G401.6 (cell line): ENCODE results near the gene UBE2Z.
"Not testable (repeated sequence)": the region's sequence is repeated elsewhere in the genome, so short reads cannot be mapped to it uniquely, and the experiment has no call there.

Source experiments
- FAIRE-seq: peaks from 2 replicates; lab custom pipeline; 2012; peaks lifted over from hg19 to GRCh38; lab: Jason Lieb, UNC

UBE2Z gene

DNA sequence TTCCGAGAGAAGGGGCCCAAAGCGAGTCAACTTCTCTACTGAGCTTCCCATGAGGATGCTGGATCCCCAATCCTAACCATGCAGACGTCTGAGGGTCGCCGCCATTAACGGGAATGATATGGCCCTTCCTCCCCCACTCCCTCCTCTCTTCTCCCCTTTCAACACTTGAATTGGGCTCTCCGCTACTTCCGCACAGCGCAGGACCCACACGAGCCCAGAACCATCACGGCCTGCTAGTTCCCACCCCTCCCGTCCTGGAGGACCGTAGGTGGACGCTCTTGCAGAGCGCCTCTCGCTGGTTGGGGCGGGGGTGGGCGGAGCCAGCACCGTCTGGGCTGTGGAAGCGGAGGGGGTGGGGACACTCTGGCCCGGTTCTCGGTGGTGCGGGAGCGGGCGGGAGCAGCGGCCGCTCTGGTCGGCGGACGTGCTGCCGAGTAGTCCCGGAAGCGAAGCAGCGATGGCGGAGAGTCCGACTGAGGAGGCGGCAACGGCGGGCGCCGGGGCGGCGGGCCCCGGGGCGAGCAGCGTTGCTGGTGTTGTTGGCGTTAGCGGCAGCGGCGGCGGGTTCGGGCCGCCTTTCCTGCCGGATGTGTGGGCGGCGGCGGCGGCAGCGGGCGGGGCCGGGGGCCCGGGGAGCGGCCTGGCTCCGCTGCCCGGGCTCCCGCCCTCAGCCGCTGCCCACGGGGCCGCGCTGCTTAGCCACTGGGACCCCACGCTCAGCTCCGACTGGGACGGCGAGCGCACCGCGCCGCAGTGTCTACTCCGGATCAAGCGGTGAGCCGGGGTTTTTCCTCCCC is at the start of gene UBE2Z:
Gene UBE2Z, plus strand, starts transcription at position 361 of the 797 bp plus-strand sequence. Its CDS starts 97 bp downstream, at position 458.
- peak; percentile 94 for FAIRE-seq

DNA sequence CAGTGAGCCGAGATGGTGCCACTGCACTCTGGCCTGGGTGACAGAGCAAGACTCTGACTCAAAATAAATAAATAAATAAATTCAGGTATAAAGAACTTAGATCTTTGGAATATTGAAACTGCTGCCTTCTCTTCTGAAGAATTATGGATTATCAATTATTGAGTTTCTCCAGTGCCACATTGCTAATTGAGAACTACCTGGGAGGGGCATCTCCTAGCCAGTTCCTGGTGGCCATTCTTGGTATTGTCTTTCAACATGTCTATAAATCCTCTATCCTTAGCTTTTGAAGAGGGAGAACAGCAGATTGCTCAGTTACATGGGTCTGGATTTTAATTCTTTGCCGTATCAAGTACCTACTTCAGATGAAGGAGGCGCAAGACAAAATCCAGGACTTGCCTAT is 48.2 kb upstream of the UBE2Z start:
- no peak for FAIRE-seq

DNA sequence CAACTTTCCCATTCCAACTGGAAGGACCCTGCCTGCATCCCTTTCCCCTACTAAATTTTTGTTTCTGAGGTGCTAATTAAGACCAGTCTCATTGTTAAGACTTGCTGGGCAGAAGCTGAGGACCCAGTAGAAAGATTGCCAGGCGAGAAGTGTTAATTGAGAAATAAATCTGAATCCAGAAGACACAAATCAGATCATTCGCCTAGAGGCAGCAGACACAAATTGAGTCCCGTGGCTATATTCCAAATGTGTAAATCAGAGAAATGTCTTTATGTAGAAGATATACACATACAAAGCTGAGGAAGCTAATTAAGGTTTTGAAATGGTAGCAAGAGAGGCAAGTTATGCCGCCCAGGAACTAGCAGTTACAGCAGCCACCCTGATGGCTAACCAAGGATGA is 47.8 kb upstream of the UBE2Z start:
- no peak for FAIRE-seq

DNA sequence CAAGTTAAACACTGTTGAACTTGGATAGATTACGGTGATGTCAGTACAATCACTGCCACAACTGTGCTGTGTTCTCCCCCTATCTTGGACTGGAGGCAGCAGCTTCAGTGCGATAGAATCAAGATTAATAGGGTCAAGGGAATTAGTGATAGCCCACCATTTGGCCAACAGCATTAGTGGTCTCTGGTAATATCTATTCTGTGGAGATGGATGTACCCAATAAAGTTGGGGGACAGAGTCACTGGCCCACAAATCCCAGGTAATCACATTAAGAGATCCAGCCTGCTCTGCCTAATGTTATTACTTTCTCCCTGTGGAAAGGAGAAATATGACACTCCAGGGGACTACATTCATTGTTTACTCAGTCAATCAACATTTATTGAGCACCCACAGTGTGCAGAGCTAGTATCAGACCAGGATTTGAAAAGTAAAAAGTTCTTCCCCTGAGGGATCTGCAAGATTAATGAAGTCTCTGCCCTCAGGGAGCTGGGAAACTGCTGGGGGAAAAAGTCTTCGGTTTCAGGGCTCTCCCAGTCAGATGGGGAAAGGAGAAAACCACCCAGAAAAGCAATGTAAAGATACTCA is 39.2 kb upstream of the UBE2Z start:
- no peak for FAIRE-seq

DNA sequence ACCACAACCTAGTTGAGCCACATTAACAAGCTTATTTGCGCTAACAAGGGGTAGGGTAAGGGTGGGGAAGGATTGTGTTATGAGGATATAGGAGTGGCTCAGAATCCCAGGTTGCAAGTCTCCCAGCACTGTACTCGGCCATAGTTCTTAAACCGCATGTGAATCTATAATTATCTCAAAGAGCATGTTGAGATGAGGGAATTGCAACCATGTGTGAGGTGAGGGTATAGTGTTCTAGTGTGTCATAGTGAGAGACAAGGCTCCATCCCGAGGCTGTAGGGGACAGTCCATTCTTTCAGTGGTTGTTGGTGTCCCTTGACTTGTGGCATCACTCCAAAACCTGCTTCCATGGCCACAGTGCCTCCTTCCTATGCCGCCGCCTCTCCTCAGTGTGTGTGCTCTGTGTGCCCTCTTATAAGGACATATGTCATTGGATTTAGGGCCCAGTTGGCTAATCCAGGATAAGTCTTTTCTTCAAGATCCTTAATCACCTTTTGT is 38.3 kb upstream of the UBE2Z start:
- no peak for FAIRE-seq

DNA sequence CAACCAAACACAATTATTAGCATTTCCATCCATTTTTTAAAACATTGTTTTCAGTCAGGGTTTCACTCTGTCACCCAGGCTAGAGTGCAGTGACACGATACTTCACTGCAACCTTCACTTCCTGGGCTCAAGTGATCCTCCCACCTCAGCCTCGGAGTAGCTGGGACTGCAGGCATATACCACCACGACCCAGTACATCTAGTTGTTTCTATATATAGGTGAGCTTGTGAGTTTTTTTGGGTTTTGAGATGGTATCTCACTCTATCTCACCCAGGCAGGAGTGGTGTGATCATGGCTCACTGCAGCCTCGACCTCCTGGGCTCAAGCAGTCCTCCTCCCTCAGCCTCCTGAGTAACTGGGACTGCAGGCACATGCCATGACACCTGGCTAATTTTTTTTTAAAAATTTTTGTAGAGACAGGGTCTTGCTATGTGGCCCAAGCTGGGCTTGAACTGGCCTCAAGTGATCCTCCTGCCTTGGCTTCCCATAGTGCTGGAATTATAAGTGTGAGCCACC is 37.1 kb upstream of the UBE2Z start:
- FAIRE-seq: no peak

DNA sequence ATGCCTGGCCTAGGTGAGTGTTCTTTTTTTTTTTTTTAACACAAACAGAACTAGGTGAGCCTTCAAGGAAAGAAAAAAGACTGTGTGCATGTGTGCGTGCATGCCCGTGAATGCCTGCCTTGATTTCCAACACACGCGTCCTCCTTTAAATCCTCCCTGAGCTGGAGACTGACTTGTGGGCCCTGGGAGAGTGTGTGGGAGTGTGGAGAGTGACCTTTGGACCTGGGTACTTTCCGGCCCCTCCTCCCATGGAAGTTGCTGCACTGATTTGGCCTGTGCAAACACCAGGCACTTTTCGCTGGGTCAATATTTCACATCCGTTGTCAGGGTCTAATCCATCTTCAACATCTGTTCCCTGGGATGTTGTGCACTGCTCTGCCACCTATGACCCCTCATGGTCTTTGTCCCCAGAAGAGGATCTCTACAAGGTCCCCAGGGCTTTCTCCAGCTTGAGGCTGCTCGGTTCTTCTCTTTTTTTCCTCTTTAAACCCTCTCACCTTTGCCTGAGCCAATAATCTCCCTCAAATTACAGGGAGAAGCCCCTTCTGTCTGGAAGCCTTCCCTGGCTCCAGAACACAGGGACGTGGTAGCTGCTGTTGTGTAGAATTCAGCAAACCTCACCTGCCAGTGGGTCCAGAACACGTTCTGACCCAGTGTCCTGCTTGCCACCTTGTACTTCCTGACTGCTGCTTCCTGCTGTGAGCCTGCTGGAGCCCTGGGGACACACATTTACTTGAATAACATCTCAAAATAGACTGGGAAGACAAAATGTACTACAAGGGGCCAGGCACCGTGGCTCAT is 36.5 kb upstream of the UBE2Z start:
- no peak for FAIRE-seq

DNA sequence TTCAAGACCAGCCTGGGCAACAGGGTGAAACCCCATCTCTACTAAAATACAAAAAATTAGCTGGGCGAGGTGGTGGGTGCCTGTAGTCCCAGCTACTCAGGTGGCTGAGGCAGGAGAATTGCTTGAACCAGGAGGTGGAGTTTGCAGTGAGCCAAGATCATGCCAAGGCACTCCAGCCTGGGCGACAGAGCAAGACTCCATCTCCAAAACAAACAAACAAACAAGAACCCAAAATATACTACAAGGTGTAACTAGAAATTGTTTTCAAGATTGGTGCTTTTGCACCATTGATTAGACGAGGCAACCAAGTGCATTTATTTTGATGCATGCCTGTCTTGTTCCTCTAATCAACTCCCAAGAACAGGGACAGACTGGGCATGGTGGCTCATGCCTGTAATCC is 35.8 kb upstream of the UBE2Z start:
- not testable (repeated sequence) for FAIRE-seq

DNA sequence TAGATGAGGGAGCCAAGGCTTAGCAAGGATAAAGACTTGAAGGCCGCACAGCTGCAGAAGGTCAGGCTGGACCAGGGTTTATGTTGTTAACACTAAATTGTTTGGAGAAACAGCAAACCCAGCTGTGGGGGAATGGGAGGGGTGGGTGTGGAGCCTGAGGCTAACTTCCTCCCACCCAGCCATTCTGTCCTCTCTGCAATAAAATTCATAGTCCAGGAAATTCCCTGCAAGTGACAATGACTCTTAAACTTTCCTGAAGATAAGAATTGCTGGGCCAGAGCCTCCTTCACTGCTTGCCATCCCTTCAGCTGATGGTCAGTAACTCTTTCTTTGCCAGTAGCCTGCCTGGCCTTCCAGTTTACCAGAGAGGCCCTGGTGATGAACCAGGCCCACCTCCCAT is 35.0 kb upstream of the UBE2Z start:
- FAIRE-seq: no peak

DNA sequence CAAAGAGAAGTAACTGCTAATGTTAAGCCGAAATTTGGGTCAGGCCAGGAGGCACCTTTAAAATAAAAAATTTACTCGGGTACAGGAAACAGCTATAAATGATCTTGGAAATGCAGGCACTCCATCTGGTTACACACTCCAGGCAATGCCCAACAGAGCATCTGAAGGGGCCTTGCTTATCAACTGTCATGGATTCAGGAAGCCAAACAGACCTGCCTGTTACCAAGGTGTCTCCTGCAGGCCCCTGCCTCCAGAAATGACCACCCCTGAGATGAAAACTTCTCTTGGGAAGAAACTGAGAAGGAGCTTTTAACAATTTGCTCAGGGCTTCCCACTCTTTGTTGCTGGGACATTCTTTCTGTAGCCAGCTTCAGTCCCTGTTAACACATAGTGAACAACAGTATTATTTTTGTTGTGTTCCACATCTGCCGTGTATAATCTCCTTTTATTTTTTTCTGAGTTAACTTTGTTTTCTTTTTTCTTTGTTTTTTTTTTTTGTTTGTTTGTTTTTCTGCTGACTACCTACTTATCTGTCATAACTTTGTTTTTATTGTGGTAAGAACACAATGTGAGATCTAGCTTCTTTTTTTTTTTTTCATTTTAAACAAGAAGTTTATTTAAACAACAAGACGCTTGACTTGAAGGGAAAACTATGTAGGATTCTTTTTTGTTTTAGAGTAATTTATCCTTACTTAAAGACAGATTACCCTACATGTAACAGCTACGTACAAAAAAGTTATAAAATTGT is 34.3 kb upstream of the UBE2Z start:
- FAIRE-seq: peak; percentile 69

DNA sequence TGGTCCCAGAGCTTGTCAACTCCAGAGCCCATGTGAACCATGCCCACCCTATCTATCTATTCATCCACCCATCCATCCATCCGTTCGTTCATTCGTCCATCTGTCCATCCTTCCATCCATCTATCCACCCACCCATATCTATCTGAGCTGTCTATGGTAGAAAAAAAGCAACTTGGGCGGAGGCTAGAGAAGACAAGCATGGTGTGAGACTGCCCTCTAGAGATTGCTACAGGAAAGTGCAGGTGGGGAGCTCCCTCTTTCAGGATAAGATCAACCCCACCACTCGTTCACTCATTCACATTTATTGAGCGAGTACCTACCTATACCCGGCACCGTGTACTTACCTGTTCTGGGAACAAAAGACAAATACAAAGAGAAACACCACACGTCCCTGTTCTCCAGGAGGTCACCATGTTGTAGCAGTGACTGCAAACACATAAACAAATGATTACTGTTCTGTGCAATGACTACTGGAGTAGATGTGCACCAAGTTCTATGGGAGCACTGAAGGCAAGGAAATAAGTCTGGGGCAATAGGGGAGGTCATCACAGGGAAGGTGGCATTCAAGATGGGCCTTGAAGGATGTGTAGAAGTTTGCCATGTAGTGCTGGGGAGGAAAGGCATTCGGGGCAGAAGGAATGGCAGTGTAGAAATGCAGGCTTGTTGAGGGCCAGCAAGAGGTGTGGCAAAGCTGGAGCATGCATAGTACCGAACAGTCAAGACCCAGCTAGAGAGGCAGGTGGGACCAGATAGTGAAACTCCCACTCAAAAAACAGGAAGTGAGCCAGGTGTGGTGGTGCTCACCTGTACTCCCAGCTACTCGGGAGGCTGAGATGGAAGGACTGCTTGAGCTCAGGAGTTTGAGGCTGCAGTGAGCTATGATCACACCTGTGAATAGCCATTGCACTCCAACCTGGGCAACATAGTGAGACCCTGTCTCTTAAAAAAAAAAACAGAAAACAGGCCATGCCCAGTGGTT is 29.0 kb upstream of the UBE2Z start:
- FAIRE-seq: peak; percentile 71

DNA sequence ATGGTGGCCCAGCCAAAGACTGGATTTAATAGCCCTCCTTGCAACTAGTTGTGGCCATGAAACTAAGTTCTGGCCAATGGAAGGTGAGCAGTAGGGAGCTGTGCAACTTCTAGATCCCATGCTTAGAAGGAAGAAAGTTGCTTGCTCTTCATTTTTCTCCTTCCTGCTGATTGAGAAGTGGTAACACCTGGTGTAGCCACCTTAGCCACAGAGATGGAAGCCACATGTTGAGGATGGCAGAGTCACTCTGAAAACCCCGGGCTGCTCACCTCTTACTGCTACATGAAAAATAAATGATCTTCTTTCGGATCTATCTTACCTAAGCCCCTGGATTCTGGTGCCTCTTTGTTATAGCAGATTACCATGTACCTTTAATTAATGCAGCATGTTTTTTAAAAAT is 25.9 kb upstream of the UBE2Z start:
- no peak for FAIRE-seq

DNA sequence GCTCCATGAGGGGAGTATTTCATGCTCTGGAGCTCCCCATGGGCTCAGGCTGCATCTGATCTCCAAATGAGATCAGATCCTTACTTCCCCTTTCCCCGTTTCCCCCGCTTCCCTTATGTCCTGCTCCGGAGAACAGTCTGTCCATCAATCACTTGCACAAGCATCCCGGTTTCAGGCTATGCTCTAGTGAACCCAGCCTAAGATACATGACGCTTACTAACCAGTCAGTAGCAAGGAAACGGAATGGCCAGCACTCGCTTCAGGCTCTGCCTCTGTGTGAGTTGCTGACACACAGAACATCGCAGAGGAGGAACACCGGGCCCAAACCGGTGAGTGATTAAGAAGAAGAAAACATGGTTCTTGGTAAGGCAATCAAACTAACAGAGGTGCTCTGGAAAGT is 25.0 kb upstream of the UBE2Z start:
- FAIRE-seq: no peak

DNA sequence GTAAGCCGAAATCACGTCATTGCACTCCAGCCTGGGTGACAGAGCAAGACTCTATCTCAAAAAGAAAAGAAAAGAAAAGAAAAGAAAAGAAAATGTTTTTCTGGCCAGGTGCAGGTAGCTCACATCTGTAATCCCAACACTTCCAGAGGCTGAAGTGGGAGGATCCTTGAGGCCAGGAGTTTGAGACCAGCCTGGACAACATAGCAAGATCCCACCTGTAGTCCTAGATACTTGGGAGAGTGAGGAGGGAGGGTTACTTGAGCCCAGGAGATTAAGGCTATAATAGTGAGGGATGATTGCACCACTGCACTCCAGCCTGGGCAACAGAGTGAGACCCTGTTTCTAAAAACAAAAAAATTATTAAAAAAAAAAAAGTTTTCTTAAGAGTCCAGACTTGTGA is 18.1 kb upstream of the UBE2Z start:
- no peak for FAIRE-seq

DNA sequence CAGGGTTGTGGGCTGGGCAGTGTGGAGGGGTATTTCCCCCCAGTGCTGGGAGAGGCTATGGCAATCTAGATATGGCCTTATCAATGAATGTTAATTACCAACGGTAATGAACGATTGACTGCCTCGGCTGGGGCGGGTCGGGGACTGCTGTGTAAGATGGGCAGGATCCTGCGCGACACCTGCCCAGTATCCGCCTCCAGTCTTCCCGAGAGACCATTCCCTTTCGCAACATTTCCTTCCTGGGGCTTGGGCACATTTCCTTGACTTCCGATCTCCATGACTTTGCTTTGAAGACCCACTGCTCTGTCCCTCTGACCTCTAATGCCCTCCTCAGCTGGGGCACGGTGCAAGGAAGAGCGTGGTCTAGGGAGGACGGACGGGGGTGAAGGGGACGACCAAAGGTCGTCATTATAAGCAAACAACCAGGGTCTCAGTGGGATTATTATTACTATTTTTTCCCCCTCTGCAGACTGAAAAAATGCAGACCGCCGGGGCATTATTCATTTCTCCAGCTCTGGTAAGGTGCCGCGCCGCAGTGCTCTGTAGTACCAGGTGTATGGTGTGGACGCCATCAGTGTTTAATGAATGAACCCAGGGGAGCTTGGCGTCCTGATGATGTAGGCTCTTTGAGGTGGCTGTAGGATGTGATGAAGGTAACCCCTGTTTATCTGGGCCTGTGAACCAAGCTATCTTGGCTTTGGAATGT is 15.1 kb upstream of the UBE2Z start:
- no peak for FAIRE-seq

DNA sequence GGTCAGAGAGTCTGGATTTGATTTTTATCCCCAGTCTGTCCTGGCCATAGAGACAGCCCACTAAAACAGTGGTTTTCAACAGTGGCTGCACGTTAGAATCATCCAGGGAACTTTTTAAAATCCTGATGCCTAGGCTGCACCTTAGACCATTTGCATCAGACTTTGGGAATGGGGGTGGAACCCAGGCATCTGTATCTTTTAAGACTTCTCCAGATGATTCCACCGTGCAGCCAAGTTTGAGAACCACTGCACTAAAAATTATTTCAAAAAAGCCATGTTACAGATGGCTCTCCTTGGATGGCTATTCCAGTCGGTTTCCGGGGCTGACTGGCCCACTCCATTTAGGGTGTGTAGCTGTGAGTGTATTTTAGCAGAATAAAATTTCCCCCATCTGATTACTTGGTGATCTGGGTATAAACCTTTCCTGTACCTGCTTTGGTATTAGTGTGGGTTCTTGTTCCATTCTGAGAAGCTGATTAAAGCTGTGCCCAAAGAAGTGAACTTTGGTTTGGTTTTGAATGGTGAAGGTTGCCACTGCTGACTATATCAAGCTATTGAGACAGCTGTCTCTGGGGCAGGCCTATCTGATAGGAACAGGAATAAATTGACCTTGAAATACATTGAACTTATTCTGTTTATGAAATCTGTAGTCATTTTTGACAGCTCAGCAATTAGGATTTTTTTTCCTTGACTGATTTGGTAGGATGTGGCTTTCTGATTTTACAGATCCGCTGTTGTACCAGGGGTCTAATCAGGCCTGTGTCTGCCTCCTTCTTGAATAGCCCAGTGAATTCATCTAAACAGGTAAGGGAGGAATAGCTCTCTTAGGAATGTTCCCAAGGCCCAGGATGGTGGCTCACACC is 14.3 kb upstream of the UBE2Z start:
- FAIRE-seq: no peak

DNA sequence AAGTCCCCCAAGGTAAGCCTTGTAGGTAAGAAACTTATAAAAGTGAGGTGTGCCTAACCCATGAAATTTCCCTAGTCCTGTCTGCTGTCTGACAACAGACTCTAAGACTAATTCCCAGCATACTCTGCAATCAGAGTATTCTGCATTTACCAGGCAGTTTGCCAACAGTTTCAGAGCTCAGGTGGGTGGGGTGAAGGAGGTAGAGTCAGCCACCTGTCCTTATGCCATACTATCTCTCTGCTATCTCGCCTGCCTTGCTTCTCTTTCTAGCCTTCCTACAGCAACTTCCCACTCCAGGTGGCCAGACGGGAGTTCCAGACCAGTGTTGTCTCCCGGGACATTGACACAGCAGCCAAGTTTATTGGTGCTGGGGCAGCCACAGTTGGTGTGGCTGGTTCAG is 13.3 kb upstream of the UBE2Z start:
- FAIRE-seq: no peak

DNA sequence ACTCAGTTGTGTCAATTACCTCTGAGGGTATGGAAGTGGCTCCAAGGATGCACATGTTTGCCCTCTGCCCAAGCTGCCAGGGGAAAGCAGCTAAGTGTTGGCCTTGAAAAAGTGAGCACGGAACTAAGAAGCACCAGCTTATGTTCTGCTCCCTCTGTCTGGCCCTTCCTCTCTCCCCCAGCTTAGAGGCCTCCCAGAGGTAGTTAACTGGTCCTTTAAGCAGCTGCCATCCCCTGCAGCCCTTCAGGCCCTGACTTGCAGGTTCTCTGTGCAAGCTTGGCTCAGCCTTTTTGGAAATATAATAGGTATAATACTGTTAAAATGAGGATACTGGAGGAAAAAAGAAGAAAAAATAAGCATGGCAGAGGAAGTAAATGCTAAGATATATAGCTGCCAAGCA is 7.0 kb upstream of the UBE2Z start:
- FAIRE-seq: no peak

DNA sequence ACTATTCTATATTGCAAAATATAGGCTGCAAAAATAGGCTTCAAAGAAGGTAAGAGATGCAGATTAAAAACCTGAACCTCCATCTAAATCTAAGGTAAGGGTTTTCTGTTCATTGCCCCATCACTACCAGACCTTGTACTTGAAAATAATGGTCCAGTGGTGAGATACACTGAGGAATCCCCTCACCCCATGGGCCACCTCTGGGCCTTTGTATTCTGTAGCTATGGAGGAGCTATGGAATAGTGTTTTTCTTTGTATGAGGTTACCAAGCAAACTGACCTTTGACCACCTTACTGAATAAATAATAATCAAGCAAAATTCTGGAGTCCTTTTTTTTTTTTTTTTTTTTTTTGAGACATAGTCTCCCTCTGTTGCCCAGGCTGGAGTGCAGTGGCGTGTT is 4.8 kb upstream of the UBE2Z start:
- FAIRE-seq: no peak
